GM12891 (cell line): Measurements from ENCODE around the gene ST3GAL3.

ENCODE experiments used
- PAX5 ChIP-seq: IDR thresholded peaks from 2 replicates; pipeline ENCODE4 v1.6.1; 2011; ENCODE audit warnings: low read length, moderate library complexity, mild to moderate bottlenecking; ENCODE audit not compliant: insufficient read depth, severe bottlenecking
- POLR2A ChIP-seq: IDR thresholded peaks from 2 replicates; pipeline ENCODE4 v1.6.1; 2011; ENCODE audit warnings: low read depth, low read length, control low read depth
- POLR2AphosphoS5 ChIP-seq: IDR thresholded peaks from 2 replicates; pipeline ENCODE4 v1.6.1; 2011; ENCODE audit warnings: low read depth, low read length, control low read depth
- TAF1 ChIP-seq: IDR thresholded peaks from 2 replicates; pipeline ENCODE4 v1.6.1; 2011; ENCODE audit warnings: low read depth, low read length, control low read depth

GRCh38 chr1:43946236-43947060, 239.1 kb downstream of the ST3GAL3 start, which contains the start of gene IPO13:
- peak; percentile 45; the same call in 1 of the 2 replicates for TF ChIP-seq POLR2A
- no peak for TF ChIP-seq PAX5
- TF ChIP-seq TAF1: peak; percentile 74
- peak; percentile 71 for TF ChIP-seq POLR2AphosphoS5
